C4-2B (cell line): ENCODE results near the gene IMMP1L.

Experiments used
- ZFX ChIP-seq: fragments of 450-650 bp; IDR thresholded peaks from 2 replicates; pipeline ENCODE4 v1.6.1; 2017
- TF ChIP-seq, protein P1 (sequence below): fragments of 450-650 bp; conservative IDR thresholded peaks from 2 replicates; pipeline ENCODE4 v1.5.1; 2017; ENCODE audit warnings: mild to moderate bottlenecking

DNA sequence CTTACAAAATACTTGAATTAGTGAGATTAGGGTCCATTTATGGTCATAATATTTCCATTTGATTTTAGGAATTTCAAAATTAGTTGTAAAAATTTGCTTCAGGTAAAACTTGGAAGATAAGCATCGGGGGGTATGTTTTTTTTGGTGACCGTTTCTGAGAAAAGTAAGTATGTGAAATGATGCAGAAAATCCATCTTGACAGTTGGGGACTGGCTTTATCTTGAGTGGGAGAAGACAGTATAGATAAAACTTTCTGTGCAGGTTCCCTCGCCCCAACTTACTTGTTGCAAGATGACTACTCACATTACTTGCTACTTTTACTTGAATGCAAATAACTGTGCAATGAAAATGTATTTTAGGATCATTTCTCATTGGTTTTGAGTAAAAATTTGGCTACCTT lies 90.3 kb downstream of the IMMP1L start:
- TF ChIP-seq, protein P1, sequence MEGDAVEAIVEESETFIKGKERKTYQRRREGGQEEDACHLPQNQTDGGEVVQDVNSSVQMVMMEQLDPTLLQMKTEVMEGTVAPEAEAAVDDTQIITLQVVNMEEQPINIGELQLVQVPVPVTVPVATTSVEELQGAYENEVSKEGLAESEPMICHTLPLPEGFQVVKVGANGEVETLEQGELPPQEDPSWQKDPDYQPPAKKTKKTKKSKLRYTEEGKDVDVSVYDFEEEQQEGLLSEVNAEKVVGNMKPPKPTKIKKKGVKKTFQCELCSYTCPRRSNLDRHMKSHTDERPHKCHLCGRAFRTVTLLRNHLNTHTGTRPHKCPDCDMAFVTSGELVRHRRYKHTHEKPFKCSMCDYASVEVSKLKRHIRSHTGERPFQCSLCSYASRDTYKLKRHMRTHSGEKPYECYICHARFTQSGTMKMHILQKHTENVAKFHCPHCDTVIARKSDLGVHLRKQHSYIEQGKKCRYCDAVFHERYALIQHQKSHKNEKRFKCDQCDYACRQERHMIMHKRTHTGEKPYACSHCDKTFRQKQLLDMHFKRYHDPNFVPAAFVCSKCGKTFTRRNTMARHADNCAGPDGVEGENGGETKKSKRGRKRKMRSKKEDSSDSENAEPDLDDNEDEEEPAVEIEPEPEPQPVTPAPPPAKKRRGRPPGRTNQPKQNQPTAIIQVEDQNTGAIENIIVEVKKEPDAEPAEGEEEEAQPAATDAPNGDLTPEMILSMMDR = no peak
- TF ChIP-seq ZFX = no peak
